NCI-H2196 treated with DMSO at 0.1 percent for 48 hours (cell line): ENCODE measurements around the gene FASLG.

ENCODE experiments used
- DNase-seq: peaks from one replicate; lab custom pipeline; 2025; ENCODE audit not compliant: unreplicated experiment; lab: John Stamatoyannopoulos, UW

Gene FASLG

DNA sequence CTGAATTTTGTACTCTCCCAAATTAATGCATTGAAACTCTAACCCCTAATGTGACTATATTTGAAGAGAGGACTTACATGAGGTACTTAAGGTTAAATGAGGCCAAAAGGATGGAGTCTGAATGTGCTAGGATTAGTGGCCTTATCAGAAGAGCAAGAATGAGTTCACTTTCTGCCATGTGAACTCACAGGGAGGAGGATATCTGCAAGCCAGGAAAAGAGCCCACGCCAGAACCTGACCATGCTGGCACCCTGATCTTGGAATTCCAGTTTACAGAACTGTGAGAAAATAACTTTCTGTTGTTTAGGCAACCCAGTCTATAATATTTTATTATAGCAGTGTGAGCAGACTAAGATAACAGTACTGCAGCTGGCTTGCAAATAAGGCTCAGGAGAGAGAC, 12.2 kb upstream of the FASLG start:
- no peak for DNase-seq

DNA sequence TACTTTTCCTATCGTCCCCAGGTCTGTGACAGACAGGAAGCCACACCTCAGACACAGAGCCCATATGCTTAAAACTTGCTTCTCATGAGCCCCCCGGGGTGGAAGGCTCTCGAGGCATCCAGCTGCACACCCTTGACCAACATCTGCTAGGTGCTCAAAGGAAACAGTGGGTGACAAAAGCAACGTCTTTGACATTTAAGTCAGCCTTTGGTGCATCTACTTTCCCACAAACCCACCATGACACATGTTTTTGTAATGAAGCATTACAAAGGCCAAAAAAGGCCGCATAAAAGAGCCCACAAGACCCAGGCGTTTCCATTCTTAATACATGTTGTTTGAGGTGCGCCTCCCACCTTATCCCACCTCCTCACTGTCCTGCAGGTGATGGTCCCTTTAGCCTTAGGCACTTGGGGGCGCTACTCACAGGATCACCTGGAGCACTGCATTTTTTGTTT, 11.8 kb upstream of the FASLG start:
- DNase-seq: no peak

DNA sequence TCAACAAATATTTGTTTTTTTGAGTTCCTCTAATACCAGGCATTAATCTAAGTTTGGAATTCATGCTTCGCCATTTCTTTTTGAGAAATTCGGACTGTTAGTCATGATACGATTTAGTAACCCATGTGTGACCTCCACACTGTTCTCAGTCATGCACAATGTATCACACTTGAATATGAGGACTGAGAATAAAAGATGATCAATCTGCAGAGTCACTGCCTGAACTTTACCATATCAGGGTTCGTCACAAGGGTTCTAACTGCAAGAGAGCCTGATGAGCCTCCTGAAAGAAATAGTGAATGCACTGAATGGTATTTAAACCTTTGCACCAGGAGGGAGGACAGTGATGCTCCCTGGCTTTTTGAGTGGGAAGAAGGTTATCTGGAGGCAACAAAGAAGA, 10.9 kb upstream of the FASLG start:
- DNase-seq: no peak

- DNase-seq: no peak
Observed at GRCh38 chr1:172650474-172651193, 8.3 kb upstream of the FASLG start.

DNA sequence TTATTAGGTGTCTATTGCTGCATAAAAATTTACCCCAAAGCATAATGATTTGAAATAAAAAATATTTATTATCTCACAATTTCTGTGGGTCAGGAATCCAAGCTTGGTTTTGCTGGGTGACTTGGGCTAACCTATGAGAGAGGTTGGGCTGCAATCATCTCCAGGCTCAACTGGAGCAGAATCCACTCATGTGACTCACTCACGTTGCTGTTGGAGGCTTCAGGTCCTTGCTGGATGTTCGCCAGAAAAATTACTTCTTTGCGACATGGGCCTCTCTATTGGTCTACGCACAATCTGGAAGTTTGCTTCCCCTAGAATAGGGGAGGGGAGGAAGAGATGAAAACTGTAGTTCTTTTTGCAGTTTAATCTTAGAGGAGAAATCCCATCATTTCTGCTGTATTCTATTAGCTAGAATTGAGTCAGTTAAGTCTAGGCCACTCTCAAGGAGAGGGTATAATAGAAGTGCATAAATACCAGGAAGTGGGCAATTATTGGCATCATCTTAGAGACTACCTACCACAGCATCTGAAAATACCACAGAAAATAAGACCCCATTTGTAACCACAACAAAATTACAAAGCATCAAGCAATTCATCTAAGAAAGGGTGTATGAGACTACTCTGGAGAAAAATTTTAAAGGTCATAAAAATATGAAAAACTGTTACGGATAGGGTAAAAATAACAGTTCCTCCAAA, 5.7 kb upstream of the FASLG start:
- DNase-seq: no peak

- DNase-seq: no peak
Observed at GRCh38 chr1:172654535-172654934, 4.4 kb upstream of the FASLG start.

DNA sequence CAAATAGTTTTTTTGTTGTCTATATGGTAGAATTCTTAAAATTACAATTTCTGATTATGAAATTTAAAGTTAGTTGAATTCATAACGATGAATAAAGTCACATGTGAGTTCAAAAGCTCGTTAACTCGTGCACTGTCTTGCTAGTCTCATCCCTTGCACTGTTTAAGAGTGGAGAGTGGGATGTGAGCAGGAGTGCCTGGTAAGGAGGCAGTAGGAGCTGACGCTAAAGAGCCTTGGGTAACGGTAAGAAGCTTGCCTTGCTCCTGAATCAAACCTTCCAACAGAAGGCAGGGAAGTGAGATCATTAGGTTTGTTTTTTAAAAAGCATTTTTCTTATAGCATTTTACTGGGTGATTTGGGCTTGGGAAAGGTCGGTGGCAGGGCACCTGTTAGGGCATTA, 2.3 kb upstream of the FASLG start:
- no peak for DNase-seq

DNA sequence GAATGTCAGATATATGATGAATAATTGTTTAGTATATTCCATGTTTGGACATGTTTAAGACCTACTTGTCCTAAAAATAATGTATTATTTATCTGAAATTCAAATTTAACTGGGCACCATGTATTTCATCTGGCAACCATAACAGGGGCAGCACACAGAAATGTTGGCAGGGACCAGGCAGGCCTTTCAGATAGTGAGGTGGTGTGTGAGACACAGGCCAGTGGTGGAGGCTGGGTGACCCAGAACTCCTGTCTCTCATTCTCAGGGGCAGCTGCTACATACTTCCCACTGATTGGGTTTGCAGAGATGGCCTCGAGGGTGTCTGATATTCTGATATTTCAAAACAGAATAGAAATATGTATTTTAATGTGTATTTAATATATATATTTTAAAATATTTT, 1.3 kb upstream of the FASLG start:
- no peak for DNase-seq

GRCh38 chr1:172661107-172661506, 2.2 kb downstream of the FASLG start:
- DNase-seq: no peak

GRCh38 chr1:172662464-172663109, 3.7 kb downstream of the FASLG start:
- no peak for DNase-seq

DNA sequence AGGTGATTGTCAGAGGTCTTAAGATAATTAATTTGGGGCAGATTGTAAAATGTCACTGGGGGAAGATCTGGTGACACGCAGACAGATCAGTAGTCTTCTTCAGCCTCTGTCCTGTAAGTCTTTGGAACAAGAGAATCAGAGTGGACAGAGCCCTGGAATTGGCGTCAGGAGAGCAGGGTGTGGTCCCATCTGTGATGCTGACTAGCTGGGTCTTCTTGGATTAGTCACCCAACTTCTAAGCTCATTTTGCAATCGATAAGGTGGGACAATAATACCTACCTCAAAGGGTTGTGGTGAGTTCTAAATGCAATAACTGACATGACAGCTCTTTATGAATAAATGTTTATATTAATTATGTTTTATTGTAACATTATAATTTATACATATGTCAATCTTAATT, 4.8 kb downstream of the FASLG start:
- DNase-seq: no peak

DNA sequence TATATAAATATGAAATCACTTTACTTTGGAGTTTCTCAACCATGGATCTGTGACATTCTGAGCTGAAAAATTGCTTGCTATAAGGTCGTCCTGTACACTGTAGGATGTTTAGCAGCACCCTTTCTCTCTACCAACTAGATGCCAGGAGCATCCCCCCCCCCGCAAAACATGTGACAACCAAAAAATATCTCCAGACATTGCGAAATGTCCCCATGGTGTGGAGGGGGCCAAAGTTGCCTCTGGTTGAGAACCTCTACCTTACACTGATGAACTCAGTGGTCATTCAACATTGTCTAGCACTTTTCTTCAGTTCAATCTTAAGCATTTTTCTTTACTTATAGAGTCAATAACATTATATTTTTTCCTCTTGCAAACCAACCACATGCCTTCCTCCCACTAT, 9.2 kb downstream of the FASLG start:
- DNase-seq: no peak

GRCh38 chr1:172669011-172669410, 10.1 kb downstream of the FASLG start:
- DNase-seq: no peak

DNA sequence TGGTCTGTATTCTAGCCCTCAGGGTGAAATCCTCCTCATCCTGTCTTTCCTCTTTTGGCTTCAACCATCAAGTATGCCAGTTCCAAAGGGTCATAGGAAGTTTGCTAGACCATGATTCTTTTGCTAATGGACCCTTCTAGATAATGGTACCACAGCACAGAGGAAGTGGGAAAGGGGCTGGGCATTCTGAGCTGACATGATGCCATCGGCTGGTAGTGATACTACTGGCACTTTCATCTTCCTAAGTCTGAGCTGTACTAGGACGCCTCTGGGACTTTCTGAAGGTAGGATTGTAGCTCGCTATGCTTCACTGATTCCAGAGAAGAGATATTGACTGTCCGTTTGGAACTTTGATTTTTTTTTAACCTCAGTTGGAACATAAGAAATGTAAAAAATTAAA, 11.4 kb downstream of the FASLG start:
- DNase-seq: no peak

DNA sequence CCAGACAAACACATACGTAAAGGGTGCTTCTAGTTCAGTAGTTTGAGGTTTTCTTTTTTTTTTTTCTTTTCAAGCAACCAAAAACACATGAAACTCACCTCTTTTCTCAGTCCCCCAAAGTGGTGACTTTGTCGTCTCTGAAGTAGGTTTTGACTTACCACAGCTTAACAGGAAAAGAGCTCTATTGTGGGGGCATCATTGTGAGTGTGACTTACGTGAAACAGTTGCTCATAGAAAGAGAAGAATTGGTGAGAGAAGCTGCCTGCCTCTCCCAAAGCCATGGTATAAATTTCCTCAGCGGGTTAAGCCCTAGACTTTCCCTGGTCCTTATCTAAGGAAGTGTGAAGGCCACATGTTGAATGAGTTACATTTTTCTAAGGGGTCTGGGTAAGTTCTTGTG, 11.9 kb downstream of the FASLG start:
- no peak for DNase-seq

- no peak for DNase-seq
Observed at GRCh38 chr1:172671591-172671990, 12.7 kb downstream of the FASLG start.

DNA sequence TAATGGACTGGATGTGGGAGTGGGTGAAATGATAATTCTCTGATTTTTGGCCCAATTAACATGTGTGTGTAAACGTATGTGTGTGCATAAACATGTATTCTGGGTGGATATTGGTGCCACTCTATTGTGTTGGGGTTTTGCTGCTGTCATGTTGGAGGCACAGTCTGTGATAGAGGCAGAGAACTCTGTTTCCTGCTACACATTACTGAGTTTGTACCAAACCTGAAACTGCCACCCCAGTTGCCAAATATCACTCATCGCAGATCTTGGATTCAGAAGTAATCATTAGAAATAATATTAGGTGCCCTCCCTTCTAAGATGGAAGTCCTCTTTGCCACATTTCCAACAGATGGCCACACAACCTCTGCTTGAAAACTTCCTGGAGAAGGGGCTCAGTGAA, 13.8 kb downstream of the FASLG start:
- no peak for DNase-seq

- no peak for DNase-seq
Observed at GRCh38 chr1:172673761-172674160, 14.9 kb downstream of the FASLG start.

DNA sequence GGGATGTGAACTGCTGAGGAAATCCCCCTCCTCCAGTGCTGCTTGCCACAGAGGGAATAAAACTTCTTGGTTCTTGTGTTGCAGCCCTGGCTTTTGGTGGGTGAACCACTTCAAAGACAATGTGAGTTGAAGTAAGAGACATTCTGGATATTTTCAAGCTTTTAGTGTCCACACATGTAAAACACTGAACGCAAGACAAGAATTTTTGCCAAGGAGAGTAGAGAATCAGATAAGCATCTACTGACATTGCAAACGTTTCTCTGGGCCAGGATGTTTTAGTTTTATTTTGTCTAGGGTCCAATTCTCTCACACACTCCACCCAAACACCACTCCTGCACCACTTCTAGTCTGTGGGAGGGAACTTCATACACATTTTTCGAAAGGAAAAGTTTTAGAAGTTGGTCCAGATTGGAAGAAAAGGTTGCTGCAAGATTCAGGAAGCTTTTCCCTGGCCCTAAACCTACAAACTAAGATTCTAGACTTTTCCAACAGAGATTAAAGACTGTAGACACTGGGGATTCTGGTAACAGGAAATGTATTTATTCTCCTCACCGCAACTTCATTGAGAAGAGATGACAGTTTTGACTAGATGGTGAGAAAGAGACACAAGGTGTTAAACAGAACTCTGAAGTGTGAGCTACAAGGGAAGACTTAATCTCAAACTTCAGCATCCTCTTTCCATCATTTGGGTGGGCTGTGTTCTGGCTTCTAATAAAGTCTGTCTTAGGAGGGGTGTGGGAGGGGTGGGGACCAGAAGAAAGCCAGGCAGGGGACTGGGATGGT, 16.1 kb downstream of the FASLG start:
- no peak for DNase-seq

DNA sequence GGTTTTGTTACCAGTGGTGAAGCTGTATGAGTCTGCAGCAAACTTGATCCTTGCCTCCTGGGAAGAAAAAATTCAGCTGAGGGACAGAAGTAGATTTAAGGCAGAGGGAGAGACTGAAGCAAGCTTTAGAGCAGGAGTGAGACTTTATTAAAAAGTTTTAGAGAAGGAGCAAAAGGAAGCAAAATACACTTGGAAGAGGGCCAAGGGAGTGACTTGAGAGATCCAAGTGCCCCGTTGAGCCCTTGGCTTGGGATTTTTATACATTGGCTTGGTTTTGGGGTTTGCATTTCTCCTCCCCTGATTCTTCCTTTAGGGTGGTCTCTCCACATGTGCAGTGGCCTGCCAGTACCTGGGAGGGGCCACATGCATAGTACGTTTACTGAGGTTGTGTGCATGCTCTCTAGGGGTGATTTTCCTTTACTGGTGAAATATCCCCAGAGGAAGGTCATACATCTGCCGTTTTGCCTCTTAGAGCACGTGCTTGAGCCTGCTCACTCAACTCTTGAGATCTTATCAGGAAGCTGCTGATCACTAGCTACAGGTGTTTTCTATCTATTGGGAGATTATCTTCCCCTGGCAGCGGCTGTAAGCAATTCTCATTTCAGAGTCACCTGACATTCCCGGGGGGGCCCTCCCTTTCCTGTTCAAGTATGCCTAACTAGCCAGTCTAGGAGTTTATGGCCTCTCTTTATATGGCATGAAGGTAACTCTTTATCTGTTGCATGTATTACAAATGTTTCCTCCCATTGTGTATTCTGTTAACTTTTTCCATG, 20.3 kb downstream of the FASLG start:
- DNase-seq: no peak

DNA sequence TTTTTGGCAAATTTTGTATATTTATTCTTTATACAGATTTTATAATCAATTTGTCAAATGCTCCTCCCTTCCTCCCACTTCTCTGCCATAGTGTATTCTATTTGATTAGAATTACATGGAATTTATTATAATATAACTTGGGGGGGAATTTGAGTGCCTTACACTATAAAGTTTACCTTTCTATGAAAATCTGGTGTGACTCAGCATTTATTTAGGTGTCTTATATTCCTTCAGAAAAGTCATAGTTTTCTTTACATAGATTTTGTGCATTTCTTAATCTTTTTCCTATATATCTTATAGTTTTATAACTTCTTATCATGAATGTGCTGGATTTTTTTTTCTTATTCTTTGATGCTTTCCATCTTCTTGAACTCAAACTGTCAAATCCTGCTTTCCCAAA, 21.3 kb downstream of the FASLG start:
- DNase-seq: no peak
